HG03159 (cell line): ENCODE results near the gene ADGRB3.

Source experiments
- ATAC-seq: cut with Tn5 transposase; IDR thresholded peaks from one replicate; pipeline ENCODE4 v1.9.1; 2021; ENCODE audit warnings: mild to moderate bottlenecking, moderate library complexity; ENCODE audit not compliant: unreplicated experiment

ADGRB3 gene

DNA sequence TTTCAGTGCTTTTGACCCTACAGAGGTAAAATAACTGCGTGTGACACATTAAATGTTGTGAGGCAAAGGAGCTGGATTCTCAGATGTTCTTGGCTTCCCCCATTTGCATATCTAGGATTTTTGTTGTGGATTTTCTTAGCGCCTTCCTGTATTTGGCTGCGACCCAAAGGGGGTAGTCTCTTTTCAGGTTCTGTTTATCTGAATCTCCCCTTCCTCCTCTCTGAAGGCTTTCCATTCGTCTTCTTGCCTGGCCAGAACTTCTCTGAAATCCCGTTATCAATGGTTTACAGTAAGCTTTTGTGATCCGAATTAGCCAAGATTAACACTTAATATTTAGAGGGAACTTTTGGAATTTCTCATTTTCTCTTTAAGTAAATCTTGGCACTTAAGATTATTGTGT is 60.8 kb downstream of the ADGRB3 start:
- no peak for ATAC-seq

DNA sequence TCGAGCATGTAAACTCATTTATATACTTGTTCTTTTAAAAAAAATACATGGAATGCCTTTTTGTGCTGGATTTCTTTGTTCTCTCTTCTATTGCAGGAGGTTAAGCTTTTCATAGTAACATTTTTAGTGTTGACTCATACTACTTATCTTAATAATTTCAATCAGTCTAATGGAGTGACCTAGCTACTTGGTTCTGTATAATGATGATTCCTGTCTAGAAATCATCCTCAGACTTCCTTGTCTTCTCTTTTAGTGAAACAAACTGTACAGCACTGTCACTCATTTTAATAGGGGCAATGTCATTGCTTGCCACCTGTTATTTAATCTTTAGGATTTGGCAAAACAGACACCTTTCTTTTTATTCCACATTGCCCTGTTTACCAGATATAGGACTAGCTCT is 62.3 kb downstream of the ADGRB3 start:
- no peak for ATAC-seq

DNA sequence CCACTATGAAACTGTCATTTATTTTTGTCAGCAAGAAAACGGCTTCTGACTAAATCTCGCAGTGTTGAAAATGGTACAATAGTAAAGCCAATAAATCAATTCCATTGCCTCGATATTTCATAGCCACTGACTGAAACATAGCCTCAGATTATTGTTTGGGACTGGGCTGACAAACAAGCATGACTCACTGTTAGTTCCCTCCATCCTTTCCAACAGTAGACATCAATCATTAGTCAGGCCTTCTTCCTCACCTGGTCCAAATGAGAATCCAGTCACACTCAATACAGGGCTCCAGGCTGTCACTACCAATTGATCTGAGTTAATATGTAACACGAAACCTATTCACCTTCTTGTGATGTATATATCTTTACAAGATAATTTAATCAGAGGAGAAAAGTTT is 66.1 kb downstream of the ADGRB3 start:
- no peak for ATAC-seq

- ATAC-seq, result no peak
These were observed 69.4 kb downstream of the ADGRB3 start for GRCh38 chr6:68704485-68704884.

GRCh38 chr6:68709091-68709490 is 74.0 kb downstream of the ADGRB3 start:
- no peak for ATAC-seq

GRCh38 chr6:68709882-68710281 is 74.8 kb downstream of the ADGRB3 start:
- ATAC-seq, result no peak

DNA sequence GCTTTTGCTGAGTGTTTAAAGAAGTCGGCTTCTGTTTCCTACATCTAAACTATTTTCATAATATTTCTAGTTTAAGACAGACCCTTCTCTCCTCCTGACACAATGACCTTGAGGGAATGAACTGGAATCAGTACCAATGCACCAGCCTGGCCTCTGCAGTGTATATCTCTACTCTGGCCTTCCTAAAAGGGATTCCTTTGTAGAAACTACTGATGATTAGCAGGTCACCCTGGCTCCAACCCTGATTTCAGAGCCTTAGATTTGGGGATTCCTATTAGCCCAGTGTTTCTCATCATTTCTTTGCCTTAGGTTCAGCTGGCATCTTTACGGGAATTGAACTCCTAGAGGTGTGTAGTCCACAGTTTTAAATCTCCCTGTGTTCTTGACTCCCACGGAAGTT is 75.4 kb downstream of the ADGRB3 start:
- no peak for ATAC-seq

DNA sequence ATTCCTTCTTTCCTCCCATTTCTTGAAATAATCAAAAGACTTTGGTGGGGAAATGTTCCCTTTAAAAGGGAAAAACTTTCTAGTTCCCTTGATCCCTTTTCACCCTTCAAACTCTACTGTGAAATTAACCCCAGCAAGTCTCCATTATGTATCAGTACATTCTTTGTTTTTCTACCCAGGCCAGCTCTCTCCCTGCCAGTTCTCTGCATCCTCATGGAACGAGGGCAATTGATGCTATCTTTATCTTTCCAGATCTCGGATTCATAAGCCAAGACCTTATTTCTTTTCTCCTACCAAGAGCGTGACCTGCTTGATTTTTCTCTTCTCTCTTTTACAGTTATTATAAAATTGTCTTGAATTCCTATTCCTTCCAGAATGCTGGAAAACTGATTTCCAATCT is 75.8 kb downstream of the ADGRB3 start:
- no peak for ATAC-seq

- no peak for ATAC-seq
These were observed 76.4 kb downstream of the ADGRB3 start for GRCh38 chr6:68711386-68712000.

- no peak for ATAC-seq
These were observed 81.5 kb downstream of the ADGRB3 start for GRCh38 chr6:68716620-68717019.

- ATAC-seq, result no peak
These were observed 83.4 kb downstream of the ADGRB3 start for GRCh38 chr6:68718385-68719073.

DNA sequence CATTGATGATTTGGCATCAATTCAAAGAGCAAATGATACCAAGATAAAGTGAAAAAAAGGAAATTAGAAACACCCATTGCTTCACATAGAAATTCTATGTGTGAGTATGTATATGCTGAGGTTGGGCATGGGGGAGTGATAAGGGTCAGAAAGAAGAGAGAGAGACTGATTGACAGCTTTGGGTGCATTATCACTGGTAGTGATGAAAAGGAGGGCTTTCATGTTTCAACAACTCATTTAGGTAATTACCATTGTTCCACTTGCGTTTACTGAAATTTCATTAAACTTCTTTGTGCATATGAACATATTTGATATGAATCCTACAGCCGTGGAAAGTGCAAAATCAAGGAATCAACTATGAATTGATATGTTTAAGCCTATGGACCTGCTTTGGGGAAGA is 84.7 kb downstream of the ADGRB3 start:
- ATAC-seq, result no peak

GRCh38 chr6:68722891-68723527 is 87.9 kb downstream of the ADGRB3 start:
- ATAC-seq, result no peak

GRCh38 chr6:68724060-68724459 is 89.0 kb downstream of the ADGRB3 start:
- ATAC-seq, result no peak

DNA sequence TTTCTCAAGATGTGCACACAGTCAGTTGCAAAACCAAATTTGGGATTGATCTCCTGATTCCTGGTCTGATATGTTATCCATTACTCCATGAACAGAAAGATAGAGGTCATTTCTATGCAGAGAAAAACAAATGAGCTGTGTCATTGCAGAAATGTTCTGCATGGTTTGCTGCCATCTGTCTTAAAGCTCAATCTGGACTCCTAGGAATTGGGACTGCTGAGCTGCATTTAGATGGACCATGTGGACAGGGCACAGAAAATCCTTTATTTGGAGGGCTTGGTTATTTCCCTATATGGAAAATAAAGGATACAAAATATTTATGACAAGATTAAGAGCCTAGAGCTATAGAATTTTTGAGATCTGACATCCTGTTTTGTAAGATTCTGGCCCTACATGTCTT is 91.3 kb downstream of the ADGRB3 start:
- no peak for ATAC-seq

- no peak for ATAC-seq
These were observed 91.9 kb downstream of the ADGRB3 start for GRCh38 chr6:68726992-68727391.

GRCh38 chr6:68727699-68728098 is 92.6 kb downstream of the ADGRB3 start:
- no peak for ATAC-seq

GRCh38 chr6:68728159-68728979 is 93.3 kb downstream of the ADGRB3 start:
- ATAC-seq, result no peak

GRCh38 chr6:68729377-68729903 is 94.4 kb downstream of the ADGRB3 start:
- no peak for ATAC-seq

DNA sequence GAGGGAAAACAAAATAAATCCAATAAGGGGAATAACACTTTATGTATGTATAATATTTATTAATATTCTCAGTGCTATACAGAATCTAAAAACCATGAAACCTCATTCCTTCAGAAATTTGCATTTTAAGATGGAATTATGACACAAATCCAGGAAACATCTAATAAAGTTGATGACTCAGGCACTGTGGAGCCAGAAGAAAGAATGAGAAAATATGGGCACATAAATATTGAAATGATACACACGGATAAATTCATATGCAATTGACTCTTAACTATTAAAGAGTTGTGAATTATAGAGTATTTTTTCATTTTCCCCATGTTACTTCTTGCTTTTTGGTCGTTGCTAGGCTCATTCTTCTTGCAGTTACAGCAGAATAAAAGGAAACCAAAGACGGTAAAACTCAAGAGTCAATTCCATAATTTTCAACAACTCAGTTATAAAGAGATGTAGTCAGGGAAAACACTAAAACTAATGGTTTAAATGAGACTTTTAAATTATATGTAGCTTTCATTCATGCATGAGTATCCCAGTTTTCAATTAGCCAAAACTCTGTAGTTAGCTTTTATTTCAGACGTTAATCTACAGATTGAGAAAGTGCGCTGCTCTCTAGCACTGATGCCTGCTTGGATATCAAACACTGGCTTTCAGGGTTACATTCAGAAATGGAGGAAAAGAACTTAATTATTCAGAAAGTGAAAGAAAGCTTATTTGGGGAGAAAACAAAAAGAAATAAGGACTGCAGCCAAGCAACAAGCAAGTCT is 95.4 kb downstream of the ADGRB3 start:
- no peak for ATAC-seq

GRCh38 chr6:68732423-68732822 is 97.3 kb downstream of the ADGRB3 start:
- ATAC-seq, result no peak
